ENCODE measurements around the gene SAMD10.
A peak's percentile ranks its signal among the peaks of the same experiment; 100 is the strongest.

SAMD10 gene

DNA sequence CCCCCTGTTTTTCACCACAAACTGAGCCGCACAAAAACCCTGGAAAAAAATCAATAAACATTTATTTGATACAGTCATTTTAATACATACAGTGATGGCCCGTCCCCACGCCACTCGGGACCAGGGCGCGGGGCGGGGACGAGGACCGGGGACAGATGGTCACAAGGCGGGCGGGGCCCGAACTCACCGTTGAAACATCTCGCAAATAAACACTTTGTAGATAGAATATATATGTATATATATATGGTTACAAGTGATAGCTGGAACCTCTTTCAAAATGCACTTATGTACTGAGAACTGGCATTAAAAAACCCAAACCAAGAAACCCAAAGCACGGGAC lies 22.8 kb downstream of the SAMD10 start:
- no peak for DNase-seq (ENCODE audit: low read depth in 2 of 2)

- DNase-seq (ENCODE audit: low read depth in 2 of 2), result peak; percentile 78 to 85
These were observed 23.4 kb downstream of the SAMD10 start, which contains the start of gene UCKL1 for GRCh38 chr20:63955827-63956663. UCKL1 (minus strand) TSS chr20:63956416; CDS start chr20:63956372, 44 bp downstream.

- no peak for DNase-seq (ENCODE audit: low read depth in 2 of 2)
These were observed 24.1 kb downstream of the SAMD10 start for GRCh38 chr20:63955281-63955826.

DNA sequence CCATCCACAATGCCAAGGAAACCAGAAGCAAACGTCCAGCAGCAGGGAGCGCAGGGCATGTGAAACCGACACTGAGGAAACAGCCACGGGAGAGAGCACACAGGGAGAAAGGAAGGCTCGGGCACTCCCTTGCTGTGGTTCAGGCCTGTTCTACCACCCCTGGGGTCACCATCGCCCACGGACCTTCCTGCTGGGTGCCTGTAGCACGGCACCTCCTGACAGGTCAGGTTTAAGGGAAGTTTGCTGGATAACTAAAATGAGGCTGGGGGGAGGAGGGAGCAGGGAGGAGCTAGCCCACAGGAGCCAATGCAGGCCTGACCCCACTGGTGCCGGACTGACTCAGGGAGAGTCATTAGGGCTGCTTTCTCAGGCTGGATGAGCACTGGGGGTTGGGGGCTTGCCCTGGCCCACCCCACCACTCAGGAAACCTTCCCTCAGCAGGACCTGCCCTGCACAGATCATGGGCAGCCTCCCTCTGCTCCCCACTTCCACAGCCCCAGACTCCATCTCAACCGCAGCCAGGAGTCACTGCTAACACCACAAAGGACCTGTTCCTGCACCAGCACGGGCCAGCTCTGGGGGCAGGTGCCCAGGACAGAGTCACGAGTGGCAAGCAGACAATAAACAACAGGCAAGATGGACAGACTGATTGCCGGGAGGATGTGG lies 25.5 kb downstream of the SAMD10 start:
- DNase-seq (ENCODE audit: low read depth in 2 of 2), result no peak

- DNase-seq (ENCODE audit: low read depth in 2 of 2), result no peak
These were observed 26.7 kb downstream of the SAMD10 start for GRCh38 chr20:63952769-63953168.

DNA sequence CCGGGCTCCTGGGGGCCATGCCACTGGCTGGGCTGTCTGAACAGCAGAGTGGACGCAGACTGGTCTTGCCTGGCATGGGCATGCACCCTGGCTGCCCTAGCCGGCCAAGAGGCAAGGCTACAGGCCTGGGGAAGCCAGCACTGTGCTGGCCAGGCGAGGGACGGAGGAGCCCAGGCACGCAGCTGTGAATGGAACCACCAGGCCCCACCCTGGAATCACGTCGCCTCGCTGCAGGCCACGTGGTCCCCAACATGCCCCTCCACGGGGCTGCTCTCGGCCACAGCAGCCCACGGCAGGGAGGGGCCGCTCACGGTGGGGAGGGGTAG lies 27.3 kb downstream of the SAMD10 start:
- no peak for DNase-seq (ENCODE audit: low read depth in 2 of 2)

GRCh38 chr20:63951398-63952209 lies 27.8 kb downstream of the SAMD10 start:
- no peak for DNase-seq (ENCODE audit: low read depth in 2 of 2)

- no peak for DNase-seq (ENCODE audit: low read depth in 2 of 2)
These were observed 28.6 kb downstream of the SAMD10 start for GRCh38 chr20:63950701-63951397.

GRCh38 chr20:63947638-63948456 lies 31.6 kb downstream of the SAMD10 start:
- DNase-seq (ENCODE audit: low read depth in 2 of 2), result no peak

DNA sequence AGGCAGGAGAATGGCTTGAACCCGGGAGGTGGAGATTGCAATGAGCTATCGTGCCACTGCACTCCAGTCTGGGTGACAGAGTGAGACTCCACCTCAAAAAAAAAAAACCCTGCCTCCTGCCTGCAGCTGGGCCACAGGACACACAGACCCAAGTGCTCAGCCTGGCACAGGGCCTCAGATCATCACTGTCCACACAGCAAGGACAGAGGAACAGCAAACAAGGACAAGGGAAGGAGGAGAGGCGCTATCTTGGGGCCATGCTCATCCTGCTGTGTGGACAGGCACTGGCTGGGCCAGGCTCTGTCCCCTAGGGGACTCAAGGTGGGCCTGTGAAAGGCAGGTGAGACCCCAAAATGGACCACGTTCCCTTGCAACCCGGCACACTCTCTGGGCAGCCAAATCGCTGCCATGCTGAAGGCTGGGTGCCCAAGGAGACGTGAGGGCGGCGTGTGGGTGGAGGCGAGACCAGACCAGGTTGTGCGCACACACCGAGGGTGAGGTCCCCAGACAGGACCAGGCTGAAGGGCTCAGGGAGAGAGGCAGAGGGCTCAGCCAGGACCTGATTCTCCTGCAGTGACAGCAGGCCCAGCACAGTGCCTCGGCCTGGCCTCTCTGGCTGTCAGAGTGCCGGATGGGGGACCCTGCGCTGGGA lies 32.3 kb downstream of the SAMD10 start:
- DNase-seq (ENCODE audit: low read depth in 2 of 2), result no peak

DNA sequence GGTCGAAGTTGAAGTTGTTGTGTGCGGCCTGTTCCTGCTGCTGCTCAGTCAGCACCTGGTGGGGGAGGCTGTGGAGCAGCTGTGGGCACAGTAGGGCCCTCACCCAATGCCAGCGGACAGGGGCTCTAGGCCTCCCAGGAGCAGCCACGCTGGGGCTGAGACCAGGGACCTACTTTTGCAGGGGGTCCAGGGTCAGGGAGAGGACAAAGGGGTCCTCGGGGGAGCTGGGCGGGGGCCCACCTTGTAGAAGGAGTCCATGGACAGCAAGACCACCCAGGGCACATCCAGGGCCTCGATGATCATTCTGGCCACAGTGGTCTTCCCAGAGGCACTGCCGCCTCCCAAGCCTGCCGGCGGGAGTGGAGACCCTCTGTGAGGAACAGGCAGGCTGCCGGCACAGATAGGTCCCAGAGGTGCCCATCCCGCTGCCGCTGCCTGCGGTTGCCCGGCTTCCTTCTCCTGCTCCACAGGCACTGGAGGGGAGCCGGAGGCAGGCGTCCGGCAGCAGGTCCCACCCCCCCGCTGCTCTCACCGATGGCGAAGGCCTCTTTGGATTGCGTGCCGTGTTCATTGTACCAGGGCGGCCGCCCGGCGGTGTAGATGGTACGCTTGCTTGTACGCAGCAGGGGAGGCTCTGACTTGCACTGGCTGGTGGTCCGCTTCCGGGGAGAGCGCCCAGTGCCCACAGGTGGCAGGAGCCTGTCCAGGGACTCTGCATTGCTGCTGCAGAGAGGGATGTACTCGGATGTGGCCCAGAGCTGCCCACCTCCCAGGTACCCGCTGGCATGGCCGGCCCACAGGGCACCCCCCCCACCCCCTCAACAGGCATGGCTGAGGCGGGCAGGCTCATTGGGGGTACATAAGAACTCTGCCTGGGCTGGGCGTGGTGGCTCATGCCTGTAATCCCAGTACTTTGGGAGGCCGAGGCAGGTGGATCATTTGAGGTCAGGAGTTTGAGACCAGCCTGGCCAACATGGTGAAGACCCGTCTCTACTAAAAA lies 33.2 kb downstream of the SAMD10 start:
- DNase-seq (ENCODE audit: low read depth in 2 of 2), result no peak

DNA sequence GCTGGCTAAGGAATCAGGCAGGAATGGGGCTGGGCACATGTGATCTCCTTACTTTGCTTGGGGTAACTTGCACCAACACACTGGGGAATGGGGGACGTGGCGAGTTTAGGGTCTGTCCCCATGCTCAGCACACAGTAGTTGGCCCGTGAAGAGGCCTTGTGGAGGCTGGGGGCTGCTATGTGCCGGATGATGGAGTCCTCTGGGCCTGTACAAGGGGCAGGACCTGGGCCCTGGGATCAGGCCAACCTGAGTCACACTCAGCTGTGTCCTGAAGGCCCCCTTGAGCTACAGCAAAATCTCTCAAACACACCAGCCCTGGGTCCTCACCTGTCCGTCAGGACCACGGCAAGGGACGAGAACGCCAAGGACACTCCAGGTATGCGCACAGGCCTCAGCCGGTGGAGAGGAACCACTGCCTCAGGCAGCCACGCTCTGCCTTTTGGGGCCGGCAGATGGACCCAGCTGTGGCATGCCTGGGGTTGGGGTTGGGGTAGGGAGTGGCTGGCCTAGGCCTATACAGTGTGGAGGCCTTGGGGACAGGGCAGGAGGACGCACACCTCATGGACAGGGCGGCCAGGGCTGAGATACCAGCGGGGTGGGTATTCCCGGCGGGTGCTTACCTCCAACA lies 34.3 kb downstream of the SAMD10 start:
- DNase-seq (ENCODE audit: low read depth in 2 of 2), result no peak

- DNase-seq (ENCODE audit: low read depth in 2 of 2), result no peak
These were observed 35.1 kb downstream of the SAMD10 start for GRCh38 chr20:63944078-63944941.

DNA sequence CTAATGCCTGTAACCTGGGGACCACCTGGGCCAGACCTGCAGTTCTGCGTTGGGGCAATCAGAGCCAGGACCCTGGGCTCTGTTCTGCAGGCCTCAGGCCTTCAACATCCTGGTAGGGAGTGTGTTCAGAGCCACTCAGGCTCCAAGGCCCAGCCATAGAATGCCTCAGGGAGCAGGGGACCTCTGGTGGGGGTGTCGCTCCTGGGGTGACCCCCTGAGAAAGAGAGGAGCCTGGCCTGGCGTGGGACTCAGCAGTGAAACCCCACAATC lies 35.7 kb downstream of the SAMD10 start:
- no peak for DNase-seq (ENCODE audit: low read depth in 2 of 2)

- no peak for DNase-seq (ENCODE audit: low read depth in 2 of 2)
These were observed 36.3 kb downstream of the SAMD10 start for GRCh38 chr20:63942969-63943807.

- no peak for DNase-seq (ENCODE audit: low read depth in 2 of 2)
These were observed 37.0 kb downstream of the SAMD10 start for GRCh38 chr20:63942250-63942951.
